Neuronal stem cell (in vitro differentiated cells): ENCODE results near the gene IL11RA.

Source experiments
- DNase-seq: peaks from one replicate; pipeline ENCODE4 v3.0.0-alpha.2; 2013; ENCODE audit warnings: low spot score
- H2AFZ ChIP-seq: one replicate; pipeline ENCODE4 v1.6.1; 2013; ENCODE audit warnings: mild to moderate bottlenecking, low read length, inconsistent platforms
- H2AK5ac ChIP-seq: 2 replicates; pipeline ENCODE4 v1.6.1; 2013; ENCODE audit warnings: low read depth, mild to moderate bottlenecking, inconsistent platforms, low read length, moderate library complexity, mixed read lengths
- H2BK120ac ChIP-seq: 2 replicates; pipeline ENCODE4 v1.6.1; 2013; ENCODE audit warnings: low read depth, mild to moderate bottlenecking, inconsistent platforms, low read length, moderate library complexity, mixed read lengths
- H2BK12ac ChIP-seq: one replicate; pipeline ENCODE4 v1.6.1; 2013; ENCODE audit warnings: low read length, inconsistent platforms
- H2BK15ac ChIP-seq: 2 replicates; pipeline ENCODE4 v1.6.1; 2013; ENCODE audit warnings: mild to moderate bottlenecking, low read length, inconsistent platforms, mixed read lengths
- H2BK5ac ChIP-seq: one replicate; pipeline ENCODE4 v1.6.1; 2013; ENCODE audit warnings: inconsistent platforms, mild to moderate bottlenecking, low read length, moderate library complexity
- H3K14ac ChIP-seq: one replicate; pipeline ENCODE4 v1.6.1; 2013; ENCODE audit warnings: low read length, inconsistent platforms
- H3K18ac ChIP-seq: 2 replicates; pipeline ENCODE4 v1.6.1; 2013; ENCODE audit warnings: low read length, inconsistent platforms
- H3K23ac ChIP-seq: 2 replicates; pipeline ENCODE4 v1.6.1; 2013; ENCODE audit warnings: low read depth, mild to moderate bottlenecking, mixed read lengths, low read length, inconsistent platforms; ENCODE audit not compliant: poor library complexity
- H3K27ac ChIP-seq: replicated peaks from 3 replicates; pipeline ENCODE4 v1.5.1; 2013; ENCODE audit warnings: low read length, inconsistent platforms
- H3K27me3 ChIP-seq, 3 experiments: 2 replicates each; pipeline ENCODE4 v1.6.1; 2013; ENCODE audit warnings: low read length in 3 of 3, mild to moderate bottlenecking in 2 of 3, inconsistent platforms in 1 of 3, low read depth in 1 of 3, mixed read lengths in 1 of 3, moderate library complexity in 1 of 3; ENCODE audit not compliant: control insufficient read depth in 3 of 3, insufficient read depth in 3 of 3
- H3K36me3 ChIP-seq, 2 donors: replicated peaks in 1 of 2; 2 replicates each; pipeline ENCODE4 v1.6.1; 2013; ENCODE audit warnings: low read length in 2 of 2; ENCODE audit not compliant: control insufficient read depth in 2 of 2, insufficient read depth in 2 of 2
- H3K4ac ChIP-seq: 2 replicates; pipeline ENCODE4 v1.6.1; 2013; ENCODE audit warnings: inconsistent platforms, mild to moderate bottlenecking, low read length, moderate library complexity
- H3K4me1 ChIP-seq, 2 donors: 1 replicate in 1 of 2; 2 replicates in 1 of 2; pipeline ENCODE4 v1.6.1; 2013; ENCODE audit warnings: low read length in 2 of 2, low read depth in 1 of 2; ENCODE audit not compliant: control insufficient read depth in 2 of 2, insufficient read depth in 1 of 2
- H3K4me2 ChIP-seq: one replicate; pipeline ENCODE4 v1.6.1; 2013; ENCODE audit warnings: mild to moderate bottlenecking, low read length, inconsistent platforms; ENCODE audit not compliant: insufficient read depth, poor library complexity, severe bottlenecking
- H3K4me3 ChIP-seq, 2 donors: 2 replicates each; pipeline ENCODE4 v1.5.1; 2013; ENCODE audit warnings: low read length in 2 of 2, mild to moderate bottlenecking in 2 of 2, inconsistent platforms in 1 of 2, moderate library complexity in 1 of 2
- H3K79me1 ChIP-seq: one replicate; pipeline ENCODE4 v1.6.1; 2013; ENCODE audit warnings: low read depth, mild to moderate bottlenecking, inconsistent platforms, low read length, moderate library complexity
- H3K9ac ChIP-seq: one replicate; pipeline ENCODE4 v1.6.1; 2013; ENCODE audit warnings: mild to moderate bottlenecking, low read depth, low read length, inconsistent platforms; ENCODE audit not compliant: poor library complexity
- H3K9me3 ChIP-seq, 2 donors: replicated peaks in 1 of 2; 2 replicates each; pipeline versions ENCODE3 to v1.6.1; 2013; ENCODE audit warnings: low read length in 2 of 2, mild to moderate bottlenecking in 2 of 2, inconsistent platforms in 1 of 2, low read depth in 1 of 2, mixed read lengths in 1 of 2, moderate library complexity in 1 of 2; ENCODE audit not compliant: control insufficient read depth in 2 of 2, insufficient read depth in 1 of 2
- H4K8ac ChIP-seq: one replicate; pipeline ENCODE4 v1.6.1; 2013; ENCODE audit warnings: low read depth, mild to moderate bottlenecking, inconsistent platforms, low read length, moderate library complexity
- H4K91ac ChIP-seq: one replicate; pipeline ENCODE4 v1.6.1; 2013; ENCODE audit warnings: low read length, low read depth, mild to moderate bottlenecking, inconsistent platforms; ENCODE audit not compliant: poor library complexity
- WGBS, 2 donors: extraction: QIAGEN DNeasy Blood & Tissue Kit; methylation state at CpG; one replicate each; pipeline ENCODE4 v1.1.7; 2013; ENCODE audit warnings: missing lambda C conversion rate in 2 of 2, mixed read lengths in 1 of 2; ENCODE audit not compliant: insufficient read length in 2 of 2, insufficient replicate concordance in 1 of 2; ENCODE audit errors: extremely low coverage in 2 of 2; 5-methylcytosine and 5-hydroxymethylcytosine counted together

IL11RA gene

GRCh38 chr9:34620061-34620994, 31.7 kb upstream of the IL11RA start, which contains the start of gene DCTN3:
Gene DCTN3 (minus strand): TSS chr9:34620495. CDS start chr9:34620464, 31 bp downstream.
- Histone ChIP-seq H2BK5ac (no peak within 1 kb of the TSS), H3K9ac (peak within 1 kb of the TSS; percentile 88), H4K91ac (no peak within 1 kb of the TSS), H2BK12ac (no peak within 1 kb of the TSS), H2BK15ac (peak within 1 kb of the TSS; percentile 20), H2AFZ (peak within 1 kb of the TSS; percentile 90), H3K4ac (no peak within 1 kb of the TSS), H2BK120ac (no peak within 1 kb of the TSS), H3K4me2 (peak within 1 kb of the TSS; percentile 87), H2AK5ac (no peak within 1 kb of the TSS), H3K79me1 (no peaks in the 10 kb centered on the region), H3K4me1 (peaks cover 15 to 19% of the 10 kb centered on the region in 2 donors), H4K8ac (no peak within 1 kb of the TSS), H3K36me3 (peaks cover 23 to 29% of the 10 kb centered on the region in 2 donors), H3K27ac (no peak within 1 kb of the TSS), H3K4me3 (peak within 1 kb of the TSS; percentile 68 to 88), H3K23ac (no peak within 1 kb of the TSS), H3K27me3 (peaks cover 0 to 10% (median 0%) of the 10 kb centered on the region in 3 experiments), H3K14ac (no peak within 1 kb of the TSS), H3K18ac (peak within 1 kb of the TSS; percentile 68), H3K9me3 (no peaks in the 10 kb centered on the region)
- peak; percentile 90 for DNase-seq
- no CpG with 5 or more reads among the region's 43 CpGs for WGBS, 2 donors

GRCh38 chr9:34623374-34624235, 28.4 kb upstream of the IL11RA start:
- Histone ChIP-seq H3K18ac (peak overlapping the region; percentile 94), H2AK5ac (peak overlapping the region; percentile 100), H3K27me3 (peaks cover 0 to 42% (median 12%) of the 10 kb centered on the region in 3 experiments), H3K4me1 (peaks cover 18 to 42% of the 10 kb centered on the region in 2 donors), H3K4ac (peak overlapping the region; percentile 42), H2BK5ac (peak overlapping the region; percentile 93), H4K8ac (peak overlapping the region; percentile 99), H3K9me3 (no peaks in the 10 kb centered on the region), H4K91ac (peak overlapping the region; percentile 94), H3K14ac (peak overlapping the region; percentile 72), H3K4me2 (no peak overlapping the region), H3K9ac (no peak overlapping the region), H2AFZ (peak overlapping the region; percentile 94), H3K79me1 (peaks cover 2% of the 10 kb centered on the region), H3K23ac (no peak overlapping the region), H2BK15ac (peak overlapping the region; percentile 92), H3K27ac (peak overlapping the region; percentile 100), H3K36me3 (peaks cover under 1 to 7% of the 10 kb centered on the region in 2 donors), H3K4me3 (peak overlapping the region in 1 of 2 donors; percentile 44), H2BK120ac (peak overlapping the region; percentile 97), H2BK12ac (peak overlapping the region; percentile 98)
- no peak for DNase-seq
- WGBS, 2 donors, result no CpG with 5 or more reads among the region's 63 CpGs

DNA sequence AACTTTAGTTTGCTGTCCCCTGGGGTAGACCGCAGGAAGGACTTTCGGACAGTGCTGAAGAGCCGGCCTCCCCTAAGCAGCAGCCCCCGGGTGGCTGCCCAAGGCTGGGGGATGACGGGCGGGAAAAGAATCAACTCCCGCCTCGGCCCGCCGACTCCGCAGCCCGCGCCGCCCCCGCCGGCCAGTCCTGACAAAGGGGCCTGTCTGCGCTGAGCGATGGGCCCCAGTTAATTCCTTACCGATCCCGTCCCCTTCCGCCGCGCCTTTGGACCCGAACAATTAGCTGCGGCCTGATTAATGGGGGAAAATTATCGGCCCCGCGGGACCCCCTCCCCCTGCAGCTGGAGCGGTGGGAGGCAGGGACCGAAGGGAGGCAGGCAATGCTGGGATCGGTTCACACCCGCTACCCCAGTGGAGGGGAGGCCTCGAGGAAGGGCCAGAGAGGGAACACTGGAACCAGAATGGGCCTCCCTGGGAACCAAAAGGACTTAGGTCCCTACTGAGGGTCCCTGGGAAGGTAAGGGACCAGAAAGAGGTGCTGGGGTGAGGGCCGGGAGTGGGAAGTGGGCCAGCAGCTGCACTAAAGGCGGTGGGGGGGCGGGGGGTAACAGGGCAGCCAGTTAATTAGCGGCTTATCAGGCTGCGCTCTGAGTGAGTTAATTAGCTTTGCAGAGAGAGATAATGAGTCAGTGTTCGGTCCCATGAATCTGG, 27.4 kb upstream of the IL11RA start:
- WGBS, 2 donors, result no CpG with 5 or more reads among the region's 39 CpGs
- Histone ChIP-seq H3K79me1 (peaks cover 5% of the 10 kb centered on the region), H3K4ac (no peak overlapping the region), H2AFZ (peak overlapping the region; percentile 94), H2BK15ac (no peak overlapping the region), H3K36me3 (peaks cover 0 to 7% of the 10 kb centered on the region in 2 donors), H3K23ac (no peak overlapping the region), H2BK5ac (peak overlapping the region; percentile 93), H3K27ac (peak overlapping the region; percentile 100), H3K4me3 (no peak overlapping the region), H3K4me2 (peak overlapping the region; percentile 52), H3K14ac (no peak overlapping the region), H3K9ac (peak overlapping the region; percentile 66), H4K91ac (peak overlapping the region; percentile 86), H3K27me3 (peaks cover 0 to 51% (median 17%) of the 10 kb centered on the region in 3 experiments), H2BK12ac (no peak overlapping the region), H2BK120ac (peak overlapping the region; percentile 65), H3K4me1 (peaks cover 19 to 42% of the 10 kb centered on the region in 2 donors), H3K18ac (peak overlapping the region; percentile 98), H4K8ac (no peak overlapping the region), H2AK5ac (peak overlapping the region; percentile 100), H3K9me3 (no peaks in the 10 kb centered on the region)
- peak; percentile 86 for DNase-seq
